GM12865 (cell line): ENCODE data around the gene CLCN7.

Experiments
- DNase-seq: peaks from one replicate; pipeline ENCODE4 v3.0.0; 2010; ENCODE audit warnings: low read depth
- H3K4me3 ChIP-seq: 2 replicates; pipeline ENCODE4 v1.5.1; 2011; ENCODE audit warnings: mild to moderate bottlenecking, low read depth, low read length, control low read depth
- CTCF ChIP-seq: IDR thresholded peaks from 2 replicates; pipeline ENCODE4 v1.5.1; 2011; ENCODE audit warnings: low read length, control low read depth, low read depth, inconsistent platforms; ENCODE audit not compliant: insufficient read depth; ENCODE audit errors: missing control alignments

Gene CLCN7

GRCh38 chr16:1455190-1456171 is 19.3 kb downstream of the CLCN7 start:
- H3K4me3 ChIP-seq = no peak overlapping the region
- TF ChIP-seq CTCF = no peak
- DNase-seq = no peak

- TF ChIP-seq CTCF = no peak
- no peak overlapping the region for H3K4me3 ChIP-seq
- no peak for DNase-seq
Measured at GRCh38 chr16:1454561-1454960, 20.3 kb downstream of the CLCN7 start.

- H3K4me3 ChIP-seq = no peak overlapping the region
- no peak for TF ChIP-seq CTCF
- no peak for DNase-seq
Measured at GRCh38 chr16:1453316-1453715, 21.5 kb downstream of the CLCN7 start.

GRCh38 chr16:1452530-1452929 is 22.3 kb downstream of the CLCN7 start:
- H3K4me3 ChIP-seq = no peak overlapping the region
- no peak for DNase-seq

GRCh38 chr16:1451702-1452392 is 23.0 kb downstream of the CLCN7 start:
- no peak for DNase-seq
- no peak for TF ChIP-seq CTCF

More at GRCh38 chr16:1452530-1452929, 22.3 kb downstream of the CLCN7 start:
- TF ChIP-seq CTCF = no peak

GRCh38 chr16:1450841-1451240 is 24.0 kb downstream of the CLCN7 start:
- DNase-seq = no peak
- TF ChIP-seq CTCF = no peak

More at GRCh38 chr16:1451702-1452392, 23.0 kb downstream of the CLCN7 start:
- H3K4me3 ChIP-seq = no peak overlapping the region

More at GRCh38 chr16:1450841-1451240, 24.0 kb downstream of the CLCN7 start:
- no peak overlapping the region for H3K4me3 ChIP-seq
